ENCODE results near the gene NUP62.
A peak's percentile ranks its signal among the peaks of the same experiment; 100 is the strongest.

GRCh38 chr19:49929611-49930482, 543 bp upstream of the NUP62 start:
- TF ChIP-seq CTCF (IDR thresholded peaks at IDR 0.05) (peak in 2 of 4 experiments; percentile 16 to 33), POLR2AphosphoS5 (IDR thresholded peaks at IDR 0.05) (peak; percentile 76), POLR2A (IDR thresholded peaks at IDR 0.05) (peak; percentile 38)

Data from prostate gland (tissue), 2 donors.